Neural cell (in vitro differentiated cells): ENCODE results near the gene LTA4H. TPM values are rescaled to one million over a fixed set of nuclear protein-coding genes. Genes with fewer than 3 reads are reported as not detected.

Source experiments
- H2AFZ ChIP-seq: fragments of 200-600, 300-800 bp; sonication (generic), shearing (Covaris generic); 2 replicates; pipeline ENCODE4 v1.6.0; 2014; ENCODE audit warnings: low read depth, mild to moderate bottlenecking, antibody characterized with exemption, low read length, moderate library complexity
- H3F3A ChIP-seq: fragments of 200-600 bp; shearing (Covaris generic); 2 replicates; pipeline ENCODE4 v1.6.1; 2016; ENCODE audit warnings: mild to moderate bottlenecking, moderate library complexity, mixed read lengths, antibody characterized with exemption, low read length; ENCODE audit not compliant: insufficient read depth, poor library complexity, severe bottlenecking
- H3K27ac ChIP-seq: fragments of 200-600, 300-800 bp; sonication (generic), shearing (Covaris generic); 2 replicates; pipeline ENCODE4 v1.5.1; 2014; ENCODE audit warnings: mild to moderate bottlenecking, low read length, moderate library complexity
- H3K27me3 ChIP-seq: fragments of 300-800, 200-600 bp; sonication (generic), shearing (Covaris generic); 2 replicates; pipeline ENCODE4 v1.6.0; 2014; ENCODE audit warnings: mild to moderate bottlenecking, low read depth, low read length, moderate library complexity; ENCODE audit not compliant: insufficient read depth
- H3K36me3 ChIP-seq: fragments of 300-800, 200-600 bp; sonication (generic), shearing (Covaris generic); 2 replicates; pipeline ENCODE4 v1.5.1; 2014; ENCODE audit warnings: mild to moderate bottlenecking, antibody characterized with exemption, low read length, moderate library complexity; ENCODE audit not compliant: insufficient read depth
- H3K4me2 ChIP-seq: fragments of 300-800, 200-600 bp; sonication (generic), shearing (Covaris generic); 2 replicates; pipeline ENCODE4 v1.6.0; 2014; ENCODE audit warnings: mild to moderate bottlenecking, low read length
- H3K4me3 ChIP-seq: fragments of 300-800, 200-600 bp; sonication (generic), shearing (Covaris generic); 2 replicates; pipeline ENCODE4 v1.5.1; 2014; ENCODE audit warnings: mild to moderate bottlenecking, low read length, moderate library complexity
- H3K79me2 ChIP-seq: fragments of 200-600 bp; shearing (Covaris generic); replicated peaks from 2 replicates; pipeline ENCODE4 v1.6.0; 2014; ENCODE audit warnings: mild to moderate bottlenecking, low read length, moderate library complexity; ENCODE audit not compliant: insufficient read depth
- H3K9ac ChIP-seq: fragments of 300-800, 200-600 bp; sonication (generic), shearing (Covaris generic); 2 replicates; pipeline ENCODE4 v1.6.1; 2016; ENCODE audit warnings: mild to moderate bottlenecking, low read length, mixed read lengths
- H3K9me2 ChIP-seq: fragments of 200-600 bp; shearing (Covaris generic); 2 replicates; pipeline ENCODE4 v1.6.1; 2016; ENCODE audit warnings: mild to moderate bottlenecking, low read length, mixed read lengths; ENCODE audit not compliant: insufficient read depth
- H3K9me3 ChIP-seq: fragments of 200-600, 300-800 bp; sonication (generic), shearing (Covaris generic); 2 replicates; pipeline ENCODE4 v1.6.1; 2016; ENCODE audit warnings: mild to moderate bottlenecking, mixed run types, low read length, moderate library complexity, mixed read lengths
- H4K20me1 ChIP-seq: fragments of 200-600 bp; shearing (Covaris generic); 2 replicates; pipeline ENCODE4 v1.6.1; 2016; ENCODE audit warnings: mild to moderate bottlenecking, mixed run types; ENCODE audit not compliant: insufficient read depth
- CTCF ChIP-seq: fragments of 450-650 bp; IDR thresholded peaks from 2 replicates; pipeline ENCODE4 v1.5.1; 2014; ENCODE audit warnings: antibody characterized with exemption, mild to moderate bottlenecking, moderate library complexity; ENCODE audit not compliant: poor library complexity, severe bottlenecking
- EP300 ChIP-seq: fragments of 450-650 bp; conservative IDR thresholded peaks from 2 replicates; pipeline ENCODE4 v1.6.1; 2014; ENCODE audit warnings: antibody characterized with exemption, mild to moderate bottlenecking, moderate library complexity; ENCODE audit not compliant: poor library complexity, severe bottlenecking
- EZH2 ChIP-seq: fragments of 200-600, 300-800 bp; shearing (Covaris generic), sonication (generic); IDR thresholded peaks from 2 replicates; pipeline ENCODE4 v1.6.1; 2014; ENCODE audit warnings: antibody characterized with exemption, low read length, borderline replicate concordance, mild to moderate bottlenecking; ENCODE audit not compliant: insufficient read depth, poor library complexity, severe bottlenecking
- MXI1 ChIP-seq: fragments of 450-650 bp; conservative IDR thresholded peaks from 2 replicates; pipeline ENCODE4 v1.6.1; 2014; ENCODE audit warnings: antibody characterized with exemption, mild to moderate bottlenecking; ENCODE audit not compliant: poor library complexity, severe bottlenecking
- POLR2AphosphoS5 ChIP-seq: IDR thresholded peaks from 2 replicates; pipeline ENCODE4 v1.6.1; 2012
- RAD21 ChIP-seq: fragments of 450-650 bp; conservative IDR thresholded peaks from 2 replicates; pipeline ENCODE4 v1.6.1; 2014; ENCODE audit warnings: antibody characterized with exemption, mild to moderate bottlenecking, moderate library complexity
- REST ChIP-seq: IDR thresholded peaks from 2 replicates; pipeline ENCODE4 v1.6.1; 2012; ENCODE audit warnings: borderline replicate concordance
- SMC3 ChIP-seq: fragments of 450-650 bp; conservative IDR thresholded peaks from 2 replicates; pipeline ENCODE4 v1.6.1; 2014; ENCODE audit warnings: antibody characterized with exemption, mild to moderate bottlenecking, moderate library complexity; ENCODE audit not compliant: poor library complexity
- TAF1 ChIP-seq: IDR thresholded peaks from 2 replicates; pipeline ENCODE4 v1.6.1; 2012; ENCODE audit warnings: low read depth
- polyA plus RNA-seq: library from polyadenylated mRNA; depleted of rRNA; stranded (reverse); fragments of >200 nt; gene quantifications from 2 replicates; pipeline ENCODE4 v1.2.3, GENCODE V29; 2014

LTA4H gene
- polyA plus RNA-seq, 1 donor from 2014 or later = 55.3 TPM

GRCh38 chr12:96028538-96028937 is 6.8 kb downstream of the LTA4H start:
- H3K27ac ChIP-seq = no peak overlapping the region

GRCh38 chr12:96026331-96026730 is 9.1 kb downstream of the LTA4H start:
- Histone ChIP-seq H3K27ac (no peak overlapping the region), H3K36me3 (no peaks in the 10 kb centered on the region), H3K9me3 (no peaks in the 10 kb centered on the region), H4K20me1 (no peaks in the 10 kb centered on the region), H2AFZ (no peak overlapping the region), H3K4me2 (no peak overlapping the region), H3K79me2 (no peaks in the 10 kb centered on the region), H3K9me2 (no peaks in the 10 kb centered on the region), H3K4me3 (no peak overlapping the region), H3K9ac (no peak overlapping the region), H3K27me3 (no peaks in the 10 kb centered on the region), H3F3A (no peaks in the 10 kb centered on the region)
- TF ChIP-seq EZH2 (no peak), MXI1 (no peak), TAF1 (no peak), EP300 (no peak), REST (no peak), CTCF (no peak)

More at GRCh38 chr12:96028538-96028937, 6.8 kb downstream of the LTA4H start:
- H3K79me2 ChIP-seq = peaks cover 6% of the 10 kb centered on the region
- no peak overlapping the region for H3K9ac ChIP-seq
- no peak overlapping the region for H3K4me2 ChIP-seq
- H2AFZ ChIP-seq = no peak overlapping the region
- no peaks in the 10 kb centered on the region for H3K36me3 ChIP-seq
- H3K4me3 ChIP-seq = no peak overlapping the region
- H3K9me3 ChIP-seq = no peaks in the 10 kb centered on the region
- H3K27me3 ChIP-seq = no peaks in the 10 kb centered on the region
- TF ChIP-seq CTCF = no peak
- TF ChIP-seq TAF1 = no peak
- TF ChIP-seq MXI1 = no peak
- TF ChIP-seq REST = no peak
- no peak for TF ChIP-seq EP300
- TF ChIP-seq RAD21 = no peak
- no peak for TF ChIP-seq POLR2AphosphoS5
- no peak for TF ChIP-seq EZH2
- no peak for TF ChIP-seq SMC3
- no peaks in the 10 kb centered on the region for H3F3A ChIP-seq
- H4K20me1 ChIP-seq = no peaks in the 10 kb centered on the region
- H3K9me2 ChIP-seq = no peaks in the 10 kb centered on the region
